Cardiac septum (tissue), 1 donor: Measurements from ENCODE around the gene P2RX5. TPM values are rescaled to one million over a fixed set of nuclear protein-coding genes. Genes with fewer than 3 reads are reported as not detected.
"Not testable (repeated sequence)": the region's sequence is repeated elsewhere in the genome, so short reads cannot be mapped to it uniquely, and the experiment has no call there.

Experiments
- DNase-seq: peaks from one replicate; pipeline ENCODE4 v3.0.0-alpha.2; 2020; ENCODE audit warnings: low spot score
- intact Hi-C: fragments of 100-400 bp; cut with DNase I; formaldehyde crosslinking; loops from one replicate; pipeline ENCODE4 v1.14.0; 2022
- total RNA-seq: library from RNA; stranded (reverse); fragmentation: NEBNext Ultra II Directional; extraction: Animal tissue kit (Norgen Biotek cat#: 25700); gene quantifications from one replicate; pipeline ENCODE4 v1.2.1, GENCODE V29; 2021
- donor health status: DM: no; HTN: no; CAD: no.

Gene P2RX5
- total RNA-seq, 1 donor from 2014 or later, result 37.9 TPM

GRCh38 chr17:3719265-3719664 is 23.3 kb upstream of the P2RX5 start:
- no peak for DNase-seq
- intact Hi-C loops, result no loop called here

GRCh38 chr17:3718201-3718600 is 22.2 kb upstream of the P2RX5 start:
- intact Hi-C loops, result no loop called here
- no peak for DNase-seq

GRCh38 chr17:3715296-3715695 is 19.3 kb upstream of the P2RX5 start:
- intact Hi-C loops, result no loop called here

GRCh38 chr17:3712811-3713463 is 17.0 kb upstream of the P2RX5 start:
- no peak for DNase-seq
- intact Hi-C loops, result no loop called here

More at GRCh38 chr17:3715296-3715695, 19.3 kb upstream of the P2RX5 start:
- DNase-seq, result no peak

GRCh38 chr17:3710951-3711383 is 15.0 kb upstream of the P2RX5 start:
- no peak for DNase-seq
- intact Hi-C loops, result no loop called here

- no peak for DNase-seq
- intact Hi-C loops, result no loop called here
Observed at GRCh38 chr17:3708366-3708765, 12.4 kb upstream of the P2RX5 start.

GRCh38 chr17:3705718-3705984 is 9.7 kb upstream of the P2RX5 start:
- DNase-seq, intact Hi-C loops: not testable (repeated sequence)

- intact Hi-C loops, result no loop called here
- DNase-seq, result no peak
Observed at GRCh38 chr17:3704931-3705717, 9.2 kb upstream of the P2RX5 start.

GRCh38 chr17:3702041-3702539 is 6.1 kb upstream of the P2RX5 start:
- DNase-seq, intact Hi-C loops: not testable (repeated sequence)

- no peak for DNase-seq
- intact Hi-C loops, result no loop called here
Observed at GRCh38 chr17:3699951-3700350, 4.0 kb upstream of the P2RX5 start.

GRCh38 chr17:3698139-3698538 is 2.2 kb upstream of the P2RX5 start:
- intact Hi-C loops, result no loop called here
- no peak for DNase-seq

- DNase-seq, result no peak
- intact Hi-C loops, result no loop called here
Observed at GRCh38 chr17:3697103-3697476, 1.1 kb upstream of the P2RX5 start.

- DNase-seq, result peak; percentile 83
- intact Hi-C loops, result no loop called here
Observed at GRCh38 chr17:3695129-3695722, 729 bp downstream of the P2RX5 start.

- intact Hi-C loops, result no loop called here
- no peak for DNase-seq
Observed at GRCh38 chr17:3693829-3694231, 2.1 kb downstream of the P2RX5 start.

- intact Hi-C loops, result no loop called here
- DNase-seq, result no peak
Observed at GRCh38 chr17:3693141-3693540, 2.8 kb downstream of the P2RX5 start.

- DNase-seq, result no peak
- intact Hi-C loops, result no loop called here
Observed at GRCh38 chr17:3692346-3692745, 3.6 kb downstream of the P2RX5 start.

GRCh38 chr17:3691617-3692067 is 4.3 kb downstream of the P2RX5 start:
- intact Hi-C loops, result no loop called here
- no peak for DNase-seq

- no peak for DNase-seq
- intact Hi-C loops, result no loop called here
Observed at GRCh38 chr17:3690094-3690715, 5.8 kb downstream of the P2RX5 start.

- no peak for DNase-seq
- intact Hi-C loops, result no loop called here
Observed at GRCh38 chr17:3689262-3690093, 6.5 kb downstream of the P2RX5 start.
